Stimulated activated CD8-positive, alpha-beta memory T cell treated with anti-CD3 and anti-CD28 coated beads, Interleukin-7, amount 100 ng/mL, for 24 hours (primary cell): Measurements from ENCODE around the gene ZC2HC1B.
A peak's percentile ranks its signal among the peaks of the same experiment; 100 is the strongest.
"Not testable (repeated sequence)": the region's sequence is repeated elsewhere in the genome, so short reads cannot be mapped to it uniquely, and the experiment has no call there.

Experiments used
- DNase-seq: peaks from one replicate; pipeline ENCODE4 v3.0.0-alpha.2; 2020; ENCODE audit warnings: low read depth

Gene ZC2HC1B

GRCh38 chr6:143864234-143864633, at the start of gene ZC2HC1B:
Gene ZC2HC1B (plus strand): TSS chr6:143864474. CDS start chr6:143864540, 66 bp downstream.
- DNase-seq: no peak

- no peak for DNase-seq
Observed at GRCh38 chr6:143817621-143818020, 46.7 kb upstream of the ZC2HC1B start.

GRCh38 chr6:143821359-143821758, 42.9 kb upstream of the ZC2HC1B start:
- no peak for DNase-seq

- no peak for DNase-seq
Observed at GRCh38 chr6:143822584-143823024, 41.7 kb upstream of the ZC2HC1B start.

GRCh38 chr6:143823548-143823947, 40.7 kb upstream of the ZC2HC1B start:
- no peak for DNase-seq

GRCh38 chr6:143828572-143828971, 35.7 kb upstream of the ZC2HC1B start:
- DNase-seq: no peak

GRCh38 chr6:143836150-143836549, 28.1 kb upstream of the ZC2HC1B start:
- DNase-seq: no peak

- DNase-seq: no peak
Observed at GRCh38 chr6:143838395-143838794, 25.9 kb upstream of the ZC2HC1B start.

- DNase-seq: no peak
Observed at GRCh38 chr6:143839196-143839595, 25.1 kb upstream of the ZC2HC1B start.

GRCh38 chr6:143840595-143841265, 23.5 kb upstream of the ZC2HC1B start:
- no peak for DNase-seq

- no peak for DNase-seq
Observed at GRCh38 chr6:143842461-143842901, 21.8 kb upstream of the ZC2HC1B start.

GRCh38 chr6:143842902-143843676, 21.2 kb upstream of the ZC2HC1B start, which contains the start of gene LTV1:
Gene LTV1 (plus strand): TSS chr6:143843338. CDS start chr6:143843478, 140 bp downstream.
- DNase-seq: peak; percentile 86

- no peak for DNase-seq
Observed at GRCh38 chr6:143843677-143843999, 20.6 kb upstream of the ZC2HC1B start.

GRCh38 chr6:143844006-143844405, 20.3 kb upstream of the ZC2HC1B start:
- DNase-seq: no peak

- no peak for DNase-seq
Observed at GRCh38 chr6:143845033-143845432, 19.2 kb upstream of the ZC2HC1B start.

- not testable (repeated sequence) for DNase-seq
Observed at GRCh38 chr6:143851706-143852105, 12.6 kb upstream of the ZC2HC1B start.

GRCh38 chr6:143855057-143855456, 9.2 kb upstream of the ZC2HC1B start:
- not testable (repeated sequence) for DNase-seq

- not testable (repeated sequence) for DNase-seq
Observed at GRCh38 chr6:143856762-143857161, 7.5 kb upstream of the ZC2HC1B start.

GRCh38 chr6:143857651-143858050, 6.6 kb upstream of the ZC2HC1B start:
- no peak for DNase-seq

- DNase-seq: no peak
Observed at GRCh38 chr6:143859891-143860660, 4.2 kb upstream of the ZC2HC1B start.

GRCh38 chr6:143863771-143864170, 503 bp upstream of the ZC2HC1B start:
- no peak for DNase-seq

GRCh38 chr6:143867236-143867635, 3.0 kb downstream of the ZC2HC1B start:
- DNase-seq: no peak

- not testable (repeated sequence) for DNase-seq
Observed at GRCh38 chr6:143868808-143869207, 4.5 kb downstream of the ZC2HC1B start.
